ENCODE results near the gene LMF2.
"Not testable (repeated sequence)": the region's sequence is repeated elsewhere in the genome, so short reads cannot be mapped to it uniquely, and the experiment has no call there.

The LMF2 gene

GRCh38 chr22:50524676-50525103, 17.2 kb upstream of the LMF2 start:
- no peak for DNase-seq (ENCODE audit: low read depth in 2 of 2, low spot score in 1 of 2)

DNA sequence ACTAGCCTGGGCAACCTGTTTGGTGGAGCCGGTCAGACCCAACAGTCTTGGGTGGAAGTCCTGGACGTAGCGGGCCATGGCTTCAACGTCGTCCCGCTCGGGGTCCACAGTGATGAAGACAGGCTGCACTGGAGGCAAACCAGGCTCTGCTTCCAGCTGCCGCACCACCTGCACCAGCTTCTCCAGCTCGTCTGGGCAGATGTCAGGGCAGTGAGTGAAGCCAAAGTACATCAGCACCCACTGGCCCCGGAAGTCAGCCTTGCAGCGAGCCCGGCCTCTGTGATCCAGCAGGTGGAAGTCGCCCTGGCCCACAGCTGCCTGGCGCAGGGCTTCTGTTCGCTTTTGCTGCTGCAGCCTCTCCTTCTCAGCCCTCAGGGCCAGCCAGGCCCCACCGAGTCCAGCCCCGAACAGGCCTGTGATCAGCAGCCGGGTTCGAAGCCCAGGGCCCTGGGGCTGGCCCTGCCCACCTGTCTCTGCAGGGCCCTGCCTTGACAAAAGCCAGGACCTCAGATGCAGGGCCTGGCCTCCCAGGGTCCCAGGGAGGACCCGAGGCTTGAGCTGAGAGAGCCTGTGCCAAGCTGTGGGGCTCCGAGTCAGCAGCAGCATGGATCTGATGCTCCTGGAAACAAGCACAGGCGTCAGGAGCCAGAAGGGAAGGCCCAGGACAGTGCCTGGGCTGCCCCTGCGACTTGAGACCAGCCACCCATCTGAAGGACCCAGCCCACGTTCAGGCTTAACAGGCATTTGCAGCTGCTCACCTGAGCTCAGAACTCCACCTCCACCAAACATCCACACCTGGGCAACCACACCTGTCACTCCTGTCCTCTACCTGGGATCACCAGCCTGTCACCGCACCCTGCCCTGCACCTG, 16.5 kb upstream of the LMF2 start:
- DNase-seq (ENCODE audit: low read depth in 2 of 2, low spot score in 1 of 2) = no peak

DNA sequence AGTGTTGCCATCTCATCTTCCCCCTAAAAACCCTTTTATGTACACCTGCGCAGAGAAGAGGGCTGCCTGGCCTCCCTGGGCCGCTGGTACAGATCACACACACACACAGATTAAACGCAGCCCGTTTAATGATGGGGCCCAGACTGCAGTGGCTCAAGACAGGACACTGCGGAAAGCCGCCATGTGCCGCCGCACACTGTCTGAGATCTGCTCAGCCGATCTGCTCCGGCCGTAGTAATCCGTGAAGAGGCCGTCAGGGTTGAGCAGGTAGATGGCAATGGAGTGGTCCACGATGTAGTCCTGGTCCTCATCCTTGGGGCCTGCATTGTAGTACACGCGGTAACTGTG, 15.9 kb upstream of the LMF2 start:
- no peak for DNase-seq (ENCODE audit: low read depth in 2 of 2, low spot score in 1 of 2)

GRCh38 chr22:50522806-50523438, 15.4 kb upstream of the LMF2 start:
- no peak for DNase-seq (ENCODE audit: low read depth in 2 of 2, low spot score in 1 of 2)

DNA sequence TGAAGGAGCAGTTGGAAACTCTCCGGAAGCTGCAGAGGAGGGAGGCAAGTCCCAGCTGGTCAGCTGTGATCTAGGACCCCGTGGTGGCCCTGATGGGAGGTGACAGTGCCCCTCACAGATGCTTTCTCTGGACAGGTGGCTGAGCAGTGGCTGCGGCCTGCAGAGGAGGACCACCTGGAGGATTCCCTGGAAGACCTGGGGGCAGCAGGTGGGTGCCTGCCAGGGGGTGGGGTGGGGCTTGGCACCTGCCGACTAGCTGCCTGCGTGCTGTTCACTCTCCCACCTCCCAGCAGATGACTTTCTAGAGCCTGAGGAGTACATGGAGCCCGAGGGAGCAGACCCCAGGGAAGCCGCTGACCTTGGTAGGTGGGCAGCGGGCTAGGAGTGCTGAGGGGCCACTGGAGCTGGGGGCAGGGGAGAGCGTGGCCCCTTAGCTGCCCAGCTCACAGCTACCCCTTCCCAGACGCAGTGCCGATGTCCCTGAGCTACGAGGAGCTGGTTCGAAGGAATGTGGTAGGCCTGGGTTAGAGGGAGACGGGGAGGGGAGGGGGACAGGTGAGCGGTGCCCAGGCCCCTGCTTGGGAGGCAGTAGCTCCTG, 14.8 kb upstream of the LMF2 start:
- DNase-seq (ENCODE audit: low read depth in 2 of 2, low spot score in 1 of 2) = no peak

DNA sequence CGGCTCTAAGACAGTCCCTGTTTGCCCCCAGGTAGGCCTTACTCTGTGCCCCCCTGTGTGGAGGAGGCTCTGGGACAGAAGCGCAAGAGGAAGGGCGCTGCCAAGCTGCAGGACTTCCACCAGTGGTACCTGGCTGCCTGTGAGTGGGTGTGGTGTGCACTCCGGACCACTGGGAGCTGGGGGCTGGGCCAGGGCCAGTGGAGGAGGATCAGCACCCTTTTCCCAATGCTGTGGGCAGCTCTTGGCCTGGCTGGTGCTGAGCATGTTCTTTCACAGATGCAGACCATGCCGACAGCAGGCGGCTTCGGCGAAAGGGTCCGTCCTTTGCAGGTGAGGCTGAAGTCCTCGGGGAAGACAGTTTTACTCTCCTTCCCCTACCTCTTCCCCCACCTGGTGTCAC, 14.2 kb upstream of the LMF2 start:
- no peak for DNase-seq (ENCODE audit: low read depth in 2 of 2, low spot score in 1 of 2)

DNA sequence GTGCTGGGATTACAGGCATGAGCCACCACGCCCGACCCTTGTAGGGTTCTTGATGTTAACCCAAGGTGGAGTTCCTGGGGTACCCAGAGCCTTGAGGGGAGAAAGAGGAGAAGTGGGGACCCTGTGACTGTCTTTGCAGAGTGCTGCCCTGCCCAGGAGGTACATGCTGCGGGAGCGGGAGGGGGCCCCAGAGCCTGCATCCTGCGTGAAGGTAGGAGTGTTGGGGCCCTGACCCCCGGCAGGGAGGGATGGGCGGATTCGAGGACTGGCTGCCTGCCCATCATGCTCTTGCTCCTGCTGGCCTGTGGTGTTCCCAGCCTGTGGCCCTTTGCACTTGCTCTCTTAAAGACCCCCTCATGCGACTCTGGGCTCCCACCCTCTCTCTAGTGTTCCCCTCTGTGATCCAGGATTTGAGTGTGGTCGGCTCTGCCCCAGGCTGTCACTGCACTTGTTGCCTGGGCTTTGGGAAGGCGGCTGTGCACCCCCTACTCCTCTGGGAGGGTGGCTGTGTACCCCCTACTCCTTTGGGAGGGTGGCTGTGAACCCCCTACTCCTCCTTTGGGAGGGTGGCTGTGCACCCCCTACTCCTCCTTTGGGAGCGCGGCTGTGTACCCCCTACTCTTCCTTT, 13.4 kb upstream of the LMF2 start:
- no peak for DNase-seq (ENCODE audit: low read depth in 2 of 2, low spot score in 1 of 2)

- DNase-seq (ENCODE audit: low read depth in 2 of 2, low spot score in 1 of 2) = not testable (repeated sequence)
Observed at GRCh38 chr22:50520184-50520583, 12.7 kb upstream of the LMF2 start.

- no peak for DNase-seq (ENCODE audit: low read depth in 2 of 2, low spot score in 1 of 2)
Observed at GRCh38 chr22:50519151-50519550, 11.6 kb upstream of the LMF2 start.

DNA sequence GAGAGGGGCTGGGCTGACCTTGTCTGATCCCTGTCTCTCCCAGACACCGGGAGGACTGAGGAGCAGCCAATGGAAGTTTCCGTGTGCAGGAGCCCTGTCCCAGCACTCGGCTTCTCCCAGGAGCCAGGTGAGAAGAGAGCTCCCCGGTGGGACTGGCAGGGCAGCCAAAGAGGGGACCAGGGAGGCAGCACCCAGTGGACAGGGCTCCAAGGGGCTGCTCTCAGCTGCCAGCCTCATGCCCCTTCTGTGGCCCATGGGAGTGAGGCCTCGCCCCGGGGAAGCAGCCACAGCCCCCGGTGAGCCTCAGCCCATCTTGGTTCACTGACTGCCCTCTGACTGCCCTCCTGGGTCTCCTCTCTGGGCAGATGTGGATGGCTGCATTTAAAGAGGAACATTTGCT, 11.1 kb upstream of the LMF2 start:
- DNase-seq (ENCODE audit: low read depth in 2 of 2, low spot score in 1 of 2) = no peak

- no peak for DNase-seq (ENCODE audit: low read depth in 2 of 2, low spot score in 1 of 2)
Observed at GRCh38 chr22:50517495-50518260, 10.2 kb upstream of the LMF2 start.

- no peak for DNase-seq (ENCODE audit: low read depth in 2 of 2, low spot score in 1 of 2)
Observed at GRCh38 chr22:50516891-50517290, 9.4 kb upstream of the LMF2 start.

GRCh38 chr22:50516068-50516467, 8.6 kb upstream of the LMF2 start:
- no peak for DNase-seq (ENCODE audit: low read depth in 2 of 2, low spot score in 1 of 2)

- no peak for DNase-seq (ENCODE audit: low read depth in 2 of 2, low spot score in 1 of 2)
Observed at GRCh38 chr22:50513175-50513574, 5.7 kb upstream of the LMF2 start.

DNA sequence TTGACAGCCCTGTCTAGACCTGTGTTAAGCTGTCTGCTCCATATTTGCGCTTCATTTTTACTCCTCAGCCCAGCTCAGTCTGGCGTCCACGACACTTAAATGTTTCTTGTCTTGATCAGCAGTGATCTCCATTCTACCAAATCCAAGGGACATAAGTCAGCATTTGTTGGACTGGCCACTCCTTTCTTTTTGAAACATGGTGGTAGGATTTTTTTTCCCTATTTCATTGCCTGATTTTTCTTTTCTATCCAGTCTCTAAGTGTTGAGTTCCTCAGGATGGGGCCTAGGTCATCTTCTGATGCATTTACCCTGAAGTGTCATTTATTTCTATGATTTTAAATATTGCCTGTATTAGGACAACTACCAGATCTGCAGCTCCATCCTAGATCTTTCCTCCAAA, 1.4 kb upstream of the LMF2 start:
- DNase-seq (ENCODE audit: low read depth in 2 of 2, low spot score in 1 of 2) = no peak

DNA sequence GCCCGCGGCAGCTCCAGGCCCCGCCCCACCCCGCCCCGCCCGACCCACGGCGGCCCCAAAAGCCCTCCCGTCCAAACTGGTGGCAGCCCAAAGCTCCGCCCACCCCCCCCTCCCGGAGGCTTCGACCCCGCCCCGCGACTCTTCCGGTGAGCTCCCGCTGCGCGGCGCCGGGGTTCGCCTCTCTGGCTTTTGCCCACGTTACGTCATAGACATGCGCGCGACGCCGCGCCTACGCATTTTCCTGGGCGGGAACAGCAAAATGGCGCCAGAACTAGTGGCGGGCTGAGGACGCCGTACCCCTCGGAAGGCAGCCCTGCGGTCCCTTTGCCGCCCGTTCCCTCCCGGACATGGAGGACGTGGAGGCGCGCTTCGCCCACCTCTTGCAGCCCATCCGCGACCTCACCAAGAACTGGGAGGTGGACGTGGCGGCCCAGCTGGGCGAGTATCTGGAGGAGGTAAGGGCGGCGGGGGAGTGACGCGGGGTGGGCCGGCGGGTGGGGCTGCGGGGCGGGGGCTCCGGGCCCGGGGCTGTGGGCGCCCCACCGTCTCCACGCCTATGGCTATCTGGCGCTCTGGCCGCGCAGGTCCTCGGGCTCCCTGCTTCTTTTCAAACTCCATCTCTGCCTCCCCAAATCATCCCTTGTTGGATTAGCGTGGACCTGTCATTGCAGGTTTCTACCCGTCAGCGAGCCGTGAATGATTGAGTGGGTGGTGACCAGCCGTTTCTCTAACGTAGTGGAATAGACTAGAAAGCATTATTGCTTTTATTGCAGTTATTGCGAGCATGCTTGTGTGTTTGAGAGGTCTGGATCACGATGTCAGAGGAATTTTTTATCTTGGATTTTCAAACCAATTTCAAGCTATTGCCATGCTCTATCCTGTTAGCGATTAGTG, 736 bp upstream of the LMF2 start, which contains the start of gene NCAPH2:
Gene NCAPH2 (plus strand): TSS at position 234 of the 894 bp plus-strand sequence. CDS start 114 bp downstream, at position 348.
- peak; percentile 97 to 98 for DNase-seq (ENCODE audit: low read depth in 2 of 2, low spot score in 1 of 2)

DNA sequence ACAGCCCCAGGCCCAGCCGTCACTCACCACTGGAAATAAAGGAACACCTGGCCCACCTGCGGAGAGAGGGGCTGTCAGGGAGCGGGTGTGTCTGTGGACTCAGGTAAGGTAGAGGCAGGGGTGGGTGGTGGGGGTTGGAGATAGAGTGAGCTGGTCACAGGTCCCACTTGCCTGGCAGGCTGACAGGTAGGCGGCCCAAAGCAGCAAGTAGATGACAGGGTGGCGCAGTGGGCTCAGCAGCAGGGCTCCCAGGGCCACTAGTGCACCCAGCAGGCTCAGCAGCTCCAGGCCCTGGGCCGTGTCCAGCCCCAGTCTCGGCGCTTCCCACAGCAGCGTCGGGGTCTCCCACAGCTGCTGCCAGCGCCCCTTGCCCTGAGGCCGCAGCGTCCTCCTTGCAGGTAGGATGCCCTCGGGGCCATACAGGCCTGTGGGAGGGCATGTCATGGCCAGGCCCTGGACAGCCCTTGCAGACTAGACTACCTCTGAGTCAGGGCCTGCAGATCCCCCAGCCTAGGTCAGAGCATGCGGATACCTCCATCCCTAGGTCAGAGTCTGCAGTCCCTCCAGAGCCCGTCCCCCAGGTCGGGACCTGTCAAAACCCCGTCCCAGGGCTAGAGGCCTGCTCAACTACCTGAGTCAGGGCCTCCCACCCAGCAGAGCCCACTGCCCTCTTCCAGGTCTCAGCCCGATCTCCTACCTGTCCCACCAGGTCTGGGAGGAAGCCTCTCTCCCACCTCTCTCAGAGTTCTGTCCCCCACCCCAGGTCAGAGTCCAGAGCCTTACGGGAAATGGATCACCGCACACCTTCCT, 686 bp downstream of the LMF2 start:
- no peak for DNase-seq (ENCODE audit: low read depth in 2 of 2, low spot score in 1 of 2)

GRCh38 chr22:50505776-50506610, 1.5 kb downstream of the LMF2 start:
- DNase-seq (ENCODE audit: low read depth in 2 of 2, low spot score in 1 of 2) = no peak

All from stimulated activated CD8-positive, alpha-beta memory T cell treated with anti-CD3 and anti-CD28 coated beads, Interleukin-4, amount 100 ng/mL, for 1 hour (primary cell).